Fibroblast of skin of left biceps (primary cell): Measurements from ENCODE around the gene ARHGEF10L.
"Not testable (repeated sequence)": the region's sequence is repeated elsewhere in the genome, so short reads cannot be mapped to it uniquely, and the experiment has no call there.

ENCODE experiments used
- DNase-seq, 2 experiments: peaks; one replicate each; pipeline ENCODE4 v3.0.0-alpha.2; 2013; ENCODE audit warnings: low read depth in 2 of 2

ARHGEF10L gene, protein sequence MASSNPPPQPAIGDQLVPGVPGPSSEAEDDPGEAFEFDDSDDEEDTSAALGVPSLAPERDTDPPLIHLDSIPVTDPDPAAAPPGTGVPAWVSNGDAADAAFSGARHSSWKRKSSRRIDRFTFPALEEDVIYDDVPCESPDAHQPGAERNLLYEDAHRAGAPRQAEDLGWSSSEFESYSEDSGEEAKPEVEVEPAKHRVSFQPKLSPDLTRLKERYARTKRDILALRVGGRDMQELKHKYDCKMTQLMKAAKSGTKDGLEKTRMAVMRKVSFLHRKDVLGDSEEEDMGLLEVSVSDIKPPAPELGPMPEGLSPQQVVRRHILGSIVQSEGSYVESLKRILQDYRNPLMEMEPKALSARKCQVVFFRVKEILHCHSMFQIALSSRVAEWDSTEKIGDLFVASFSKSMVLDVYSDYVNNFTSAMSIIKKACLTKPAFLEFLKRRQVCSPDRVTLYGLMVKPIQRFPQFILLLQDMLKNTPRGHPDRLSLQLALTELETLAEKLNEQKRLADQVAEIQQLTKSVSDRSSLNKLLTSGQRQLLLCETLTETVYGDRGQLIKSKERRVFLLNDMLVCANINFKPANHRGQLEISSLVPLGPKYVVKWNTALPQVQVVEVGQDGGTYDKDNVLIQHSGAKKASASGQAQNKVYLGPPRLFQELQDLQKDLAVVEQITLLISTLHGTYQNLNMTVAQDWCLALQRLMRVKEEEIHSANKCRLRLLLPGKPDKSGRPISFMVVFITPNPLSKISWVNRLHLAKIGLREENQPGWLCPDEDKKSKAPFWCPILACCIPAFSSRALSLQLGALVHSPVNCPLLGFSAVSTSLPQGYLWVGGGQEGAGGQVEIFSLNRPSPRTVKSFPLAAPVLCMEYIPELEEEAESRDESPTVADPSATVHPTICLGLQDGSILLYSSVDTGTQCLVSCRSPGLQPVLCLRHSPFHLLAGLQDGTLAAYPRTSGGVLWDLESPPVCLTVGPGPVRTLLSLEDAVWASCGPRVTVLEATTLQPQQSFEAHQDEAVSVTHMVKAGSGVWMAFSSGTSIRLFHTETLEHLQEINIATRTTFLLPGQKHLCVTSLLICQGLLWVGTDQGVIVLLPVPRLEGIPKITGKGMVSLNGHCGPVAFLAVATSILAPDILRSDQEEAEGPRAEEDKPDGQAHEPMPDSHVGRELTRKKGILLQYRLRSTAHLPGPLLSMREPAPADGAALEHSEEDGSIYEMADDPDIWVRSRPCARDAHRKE (N-terminal part only)

DNA sequence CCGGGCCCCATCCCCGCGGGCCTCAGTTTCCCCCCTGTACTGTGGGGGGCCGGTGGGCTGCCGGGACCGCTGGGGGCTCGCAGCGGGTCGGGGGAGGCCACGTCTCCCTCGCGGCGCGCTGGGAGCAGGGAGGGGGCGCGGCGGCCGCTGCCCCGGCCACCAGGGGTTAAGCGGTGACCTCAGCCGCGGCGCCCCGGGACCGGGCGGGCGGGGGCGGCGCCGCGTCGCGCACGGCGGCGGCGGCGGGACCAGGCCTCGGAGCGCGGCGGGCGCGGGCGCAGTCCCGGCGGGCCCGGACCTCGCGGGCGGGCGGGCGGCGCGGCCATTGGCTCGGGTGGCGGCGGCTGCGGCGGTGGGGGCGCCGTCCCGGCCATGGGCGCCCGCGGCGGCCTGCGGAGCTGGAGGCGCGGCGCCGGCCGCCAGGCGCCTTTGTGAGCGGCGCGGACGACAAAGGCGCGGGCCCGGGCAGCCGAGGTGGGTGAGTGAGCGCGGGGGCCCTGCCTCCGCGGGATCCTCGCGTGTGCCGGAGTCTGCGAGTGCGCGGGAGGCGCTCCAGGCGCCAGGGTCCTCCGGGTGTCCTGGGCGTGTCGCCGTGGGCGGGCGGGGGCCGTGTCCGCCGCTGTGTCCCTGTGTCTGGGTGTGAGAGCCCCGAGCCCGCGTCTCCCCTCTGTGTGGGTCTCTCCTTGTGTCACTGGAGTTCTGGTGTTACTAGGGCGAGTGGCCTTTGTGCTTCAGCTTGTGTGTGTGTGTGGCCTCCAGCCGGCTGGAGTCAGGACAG lies at the start of gene ARHGEF10L:
Gene ARHGEF10L, plus strand, starts transcription at position 222 of the 778 bp plus-strand sequence. CDS start 40,898 bp downstream, outside the sequence.
- no peak for DNase-seq

- DNase-seq: not testable (repeated sequence)
These were observed 49.6 kb upstream of the ARHGEF10L start for GRCh38 chr1:17489768-17490417.

DNA sequence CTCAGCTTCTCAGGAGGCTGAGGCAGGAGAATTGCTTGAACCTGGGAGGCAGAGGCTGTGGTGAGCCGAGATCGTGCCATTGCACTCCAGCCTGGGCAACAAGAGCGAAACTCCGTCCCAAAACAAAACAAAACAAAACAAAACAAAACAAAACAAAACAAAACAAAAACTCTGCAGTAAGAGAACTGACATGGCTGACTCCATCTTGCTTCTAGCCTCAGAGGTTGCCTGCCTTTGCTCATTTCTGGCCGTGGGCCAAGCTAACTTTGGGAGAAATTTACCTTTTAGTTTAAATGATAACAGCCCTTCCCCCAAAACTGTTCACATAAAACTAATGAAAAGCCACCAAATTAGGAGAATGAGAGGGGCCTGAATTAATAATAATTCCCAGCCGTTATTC lies 48.8 kb upstream of the ARHGEF10L start:
- DNase-seq: not testable (repeated sequence)

DNA sequence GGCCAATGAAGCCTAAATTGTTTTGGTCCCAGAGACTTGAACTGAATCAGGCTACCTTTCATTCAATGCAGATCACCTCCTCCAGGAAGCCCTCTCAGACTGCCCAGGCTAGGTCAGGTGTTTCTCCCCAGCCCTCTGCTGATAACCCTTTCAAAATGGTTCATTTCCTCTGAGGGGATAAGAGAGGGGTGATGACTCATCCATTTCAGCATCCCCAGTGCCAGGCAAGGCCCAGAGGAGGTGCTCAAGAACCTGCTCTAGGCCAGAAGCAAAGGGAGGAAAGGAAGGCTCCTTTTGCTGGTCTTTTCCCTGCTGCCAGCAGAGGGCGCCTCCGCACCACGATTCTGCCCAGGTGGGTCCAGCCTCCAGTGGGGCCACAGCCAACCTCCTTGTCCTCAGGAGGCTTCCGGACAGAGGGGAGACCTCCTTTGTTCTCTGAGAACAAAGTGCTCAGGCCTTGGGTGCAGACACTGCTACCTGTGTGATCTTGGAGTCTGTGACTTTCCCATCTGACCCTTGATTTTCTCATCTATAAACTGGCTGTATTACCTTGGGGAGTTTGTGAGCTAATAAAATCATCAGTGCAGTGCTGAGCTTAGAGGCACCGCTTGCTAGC lies 45.3 kb upstream of the ARHGEF10L start:
- peak in 1 of 2 experiments; percentile 14 for DNase-seq

- no peak for DNase-seq
These were observed 43.1 kb upstream of the ARHGEF10L start for GRCh38 chr1:17496419-17496818.

GRCh38 chr1:17498214-17498613 lies 41.3 kb upstream of the ARHGEF10L start:
- no peak for DNase-seq

- peak; percentile 58 to 64 for DNase-seq
These were observed 37.1 kb upstream of the ARHGEF10L start for GRCh38 chr1:17502326-17502778.

- no peak for DNase-seq
These were observed 36.4 kb upstream of the ARHGEF10L start for GRCh38 chr1:17503146-17503545.

GRCh38 chr1:17507200-17507599 lies 32.3 kb upstream of the ARHGEF10L start:
- not testable (repeated sequence) for DNase-seq

DNA sequence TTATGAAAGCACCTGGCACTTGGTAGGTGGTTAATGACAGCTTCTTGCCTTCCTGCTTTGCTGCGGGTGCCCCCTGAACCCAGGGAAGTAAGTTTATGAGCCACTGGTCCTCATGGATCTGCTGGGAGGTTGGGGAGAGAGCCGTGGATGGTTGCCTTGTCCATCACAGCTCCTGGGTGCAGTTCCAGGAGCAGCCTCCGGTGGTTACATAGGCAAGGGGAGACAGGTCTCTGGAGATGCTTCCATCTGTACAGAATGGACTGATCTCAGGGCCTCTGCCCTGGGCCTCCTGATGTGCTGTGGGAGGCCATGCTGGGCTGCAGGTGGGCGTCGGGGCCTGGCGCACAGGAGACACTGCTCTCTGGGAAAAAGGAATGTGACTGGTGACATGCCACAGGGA lies 31.6 kb upstream of the ARHGEF10L start:
- no peak for DNase-seq

- no peak for DNase-seq
These were observed 30.1 kb upstream of the ARHGEF10L start for GRCh38 chr1:17509363-17509762.

- no peak for DNase-seq
These were observed 29.4 kb upstream of the ARHGEF10L start for GRCh38 chr1:17510138-17510537.

DNA sequence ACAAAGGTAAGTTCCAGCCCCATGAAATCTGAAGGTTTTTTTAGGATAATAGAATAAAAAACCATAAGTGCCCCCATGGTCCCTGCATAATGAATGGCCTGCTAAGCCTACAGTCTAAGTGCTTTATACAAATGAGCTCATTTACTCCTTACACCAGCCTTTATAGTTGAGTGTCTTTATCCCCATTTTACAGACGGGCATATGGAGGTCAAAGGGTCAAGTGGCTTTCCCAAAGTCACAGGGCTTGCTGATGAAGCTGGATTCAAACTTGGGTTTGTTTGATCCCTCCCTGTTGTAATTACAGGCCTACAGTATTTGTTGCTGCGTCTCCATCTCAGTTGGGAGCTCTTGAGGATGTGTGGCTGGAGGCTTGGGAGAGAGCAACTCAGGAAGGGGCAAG lies 28.3 kb upstream of the ARHGEF10L start:
- no peak for DNase-seq

GRCh38 chr1:17513131-17513530 lies 26.4 kb upstream of the ARHGEF10L start:
- no peak for DNase-seq

GRCh38 chr1:17514776-17515175 lies 24.7 kb upstream of the ARHGEF10L start:
- no peak for DNase-seq

GRCh38 chr1:17515902-17516301 lies 23.6 kb upstream of the ARHGEF10L start:
- no peak for DNase-seq

- DNase-seq: no peak
These were observed 22.9 kb upstream of the ARHGEF10L start for GRCh38 chr1:17516303-17517214.

GRCh38 chr1:17520041-17520440 lies 19.5 kb upstream of the ARHGEF10L start:
- DNase-seq: no peak
